DOHH2 (cell line): ENCODE results near the gene KDELR3.

Source experiments
- H3F3A ChIP-seq: fragments of 200-600 bp; sonication (generic), shearing (Covaris generic); 2 replicates; pipeline ENCODE4 v1.6.0; 2016; ENCODE audit warnings: antibody characterized with exemption, mild to moderate bottlenecking; ENCODE audit not compliant: control insufficient read depth, insufficient read depth
- H3K27ac ChIP-seq: fragments of 200-600 bp; sonication (generic); 2 replicates; pipeline ENCODE4 v1.5.1; 2014; ENCODE audit warnings: low read depth, mild to moderate bottlenecking, low read length, moderate library complexity
- H3K27me3 ChIP-seq: fragments of 200-600 bp; sonication (generic); 2 replicates; pipeline ENCODE4 v1.6.1; 2014; ENCODE audit warnings: mild to moderate bottlenecking, low read length, mixed read lengths; ENCODE audit not compliant: control insufficient read depth
- H3K36me3 ChIP-seq: fragments of 200-600 bp; sonication (generic); 2 replicates; pipeline ENCODE4 v1.6.1; 2014; ENCODE audit warnings: mild to moderate bottlenecking, low read length, moderate library complexity, mixed read lengths; ENCODE audit not compliant: control insufficient read depth
- H3K4me1 ChIP-seq: fragments of 200-600 bp; sonication (generic); 2 replicates; pipeline ENCODE4 v1.6.1; 2014; ENCODE audit warnings: mild to moderate bottlenecking, low read length, mixed read lengths; ENCODE audit not compliant: control insufficient read depth
- H3K4me2 ChIP-seq: fragments of 200-600 bp; sonication (generic); 2 replicates; pipeline ENCODE4 v1.6.0; 2014; ENCODE audit warnings: mild to moderate bottlenecking, low read length, moderate library complexity
- H3K4me3 ChIP-seq: fragments of 200-600 bp; sonication (generic); 2 replicates; pipeline ENCODE4 v1.5.1; 2014; ENCODE audit warnings: mild to moderate bottlenecking, low read length, mixed read lengths
- H3K79me2 ChIP-seq: fragments of 200-600 bp; sonication (generic); 2 replicates; pipeline ENCODE4 v1.6.1; 2014; ENCODE audit warnings: mild to moderate bottlenecking, low read length, mixed read lengths; ENCODE audit not compliant: control insufficient read depth
- H3K9me2 ChIP-seq: fragments of 200-600 bp; sonication (generic); replicated peaks from 2 replicates; pipeline ENCODE4 v1.6.1; 2014; ENCODE audit warnings: mild to moderate bottlenecking, low read length, mixed read lengths; ENCODE audit not compliant: control insufficient read depth
- H3K9me3 ChIP-seq: fragments of 200-600 bp; sonication (generic); 2 replicates; pipeline ENCODE4 v1.6.1; 2014; ENCODE audit warnings: antibody characterized with exemption, low read length, mixed read lengths; ENCODE audit not compliant: control insufficient read depth, insufficient read depth
- H4K20me1 ChIP-seq: fragments of 200-600 bp; sonication (generic); 2 replicates; pipeline ENCODE4 v1.6.0; 2014; ENCODE audit warnings: low read depth, mild to moderate bottlenecking, antibody characterized with exemption, low read length, moderate library complexity; ENCODE audit not compliant: control insufficient read depth, insufficient read depth
- CTCF ChIP-seq: fragments of 200-600 bp; sonication (generic); IDR thresholded peaks from one replicate; pipeline ENCODE4 v1.5.1; 2014; ENCODE audit warnings: antibody characterized with exemption, mild to moderate bottlenecking, low read depth, low read length; ENCODE audit not compliant: poor library complexity, severe bottlenecking
- EZH2phosphoT487 ChIP-seq: fragments of 200-600 bp; sonication (generic); IDR thresholded peaks from 2 replicates; pipeline ENCODE4 v1.6.1; 2017; ENCODE audit warnings: borderline replicate concordance, mild to moderate bottlenecking, antibody characterized with exemption, low read length, moderate library complexity, mixed read lengths

KDELR3 gene

GRCh38 chr22:38433871-38434270, 34.0 kb upstream of the KDELR3 start:
- Histone ChIP-seq H3K4me1 (no peaks in the 10 kb centered on the region), H3K27me3 (0 out of 2 replicates have a peak, but pooled peaks cover 2% of the 10 kb centered on the region), H3K36me3 (no peaks in the 10 kb centered on the region), H3K9me2 (no peaks in the 10 kb centered on the region), H3K4me3 (no peak overlapping the region), H4K20me1 (no peaks in the 10 kb centered on the region), H3F3A (no peaks in the 10 kb centered on the region), H3K9me3 (no peaks in the 10 kb centered on the region), H3K79me2 (no peaks in the 10 kb centered on the region), H3K4me2 (no peak overlapping the region), H3K27ac (no peak overlapping the region)
- TF ChIP-seq EZH2phosphoT487 (no peak), CTCF (no peak)

- TF ChIP-seq EZH2phosphoT487 (no peak), CTCF (peak; percentile 48)
These were observed 32.9 kb upstream of the KDELR3 start for GRCh38 chr22:38435010-38435409.

GRCh38 chr22:38435965-38436364, 31.9 kb upstream of the KDELR3 start:
- Histone ChIP-seq H3F3A (no peaks in the 10 kb centered on the region), H3K36me3 (no peaks in the 10 kb centered on the region), H3K4me2 (no peak overlapping the region), H3K27me3 (peaks cover 7% of the 10 kb centered on the region; the same call in 1 of the 2 replicates), H3K79me2 (no peaks in the 10 kb centered on the region), H3K9me2 (no peaks in the 10 kb centered on the region), H4K20me1 (no peaks in the 10 kb centered on the region), H3K4me3 (no peak overlapping the region), H3K4me1 (no peaks in the 10 kb centered on the region), H3K27ac (no peak overlapping the region), H3K9me3 (no peaks in the 10 kb centered on the region)
- TF ChIP-seq CTCF: no peak
- TF ChIP-seq EZH2phosphoT487: no peak

More at GRCh38 chr22:38435010-38435409, 32.9 kb upstream of the KDELR3 start:
- Histone ChIP-seq H3K4me3 (no peak overlapping the region), H3K36me3 (no peaks in the 10 kb centered on the region), H3K79me2 (no peaks in the 10 kb centered on the region), H3K4me2 (no peak overlapping the region), H3K27me3 (0 out of 2 replicates have a peak, but pooled peaks cover 2% of the 10 kb centered on the region), H4K20me1 (no peaks in the 10 kb centered on the region), H3K9me2 (no peaks in the 10 kb centered on the region), H3K4me1 (no peaks in the 10 kb centered on the region), H3K27ac (no peak overlapping the region), H3F3A (no peaks in the 10 kb centered on the region), H3K9me3 (no peaks in the 10 kb centered on the region)
